Calu3 (cell line): ENCODE measurements around the gene SUSD5. TPM values are rescaled to one million over a fixed set of nuclear protein-coding genes. Genes with fewer than 3 reads are reported as not detected.

Experiments
- BruUV-seq: library from RNA; stranded (reverse); fragments of 400-500 nt; replicated peaks from 2 replicates; lab custom pipeline; 2021; lab: Mats Ljungman, UMichigan
- CTCF ChIA-PET: fragments of 300-600 bp; sonication (Branson Sonifier 250); formaldehyde crosslinking; loops from one replicate; lab custom pipeline; 2022; ENCODE audit warnings: antibody characterized with exemption; lab: Charles Lee
- DNase-seq: peaks from one replicate; pipeline ENCODE4 v3.0.0; 2022
- H3K27ac Mint-ChIP-seq: one replicate; pipeline ENCODE4 v1.8.0; 2022; ENCODE audit warnings: mixed read lengths; ENCODE audit not compliant: unreplicated experiment
- H3K27me3 Mint-ChIP-seq: one replicate; pipeline ENCODE4 v1.8.0; 2022; ENCODE audit warnings: mixed read lengths; ENCODE audit not compliant: unreplicated experiment
- H3K36me3 Mint-ChIP-seq: one replicate; pipeline ENCODE4 v1.8.0; 2022; ENCODE audit warnings: mild to moderate bottlenecking, moderate library complexity, mixed read lengths; ENCODE audit not compliant: insufficient read depth, unreplicated experiment
- H3K4me1 Mint-ChIP-seq: one replicate; pipeline ENCODE4 v1.8.0; 2022; ENCODE audit warnings: mild to moderate bottlenecking, low read depth, mixed read lengths; ENCODE audit not compliant: unreplicated experiment
- H3K4me3 Mint-ChIP-seq: one replicate; pipeline ENCODE4 v1.8.0; 2022; ENCODE audit warnings: mild to moderate bottlenecking, low read depth, moderate library complexity, mixed read lengths; ENCODE audit not compliant: unreplicated experiment
- H3K9me3 Mint-ChIP-seq: one replicate; pipeline ENCODE4 v1.8.0; 2022; ENCODE audit warnings: low read depth, mixed read lengths; ENCODE audit not compliant: unreplicated experiment
- intact Hi-C: fragments of 100-400 bp; cut with micrococcal nuclease; formaldehyde crosslinking; loops from one replicate; pipeline ENCODE4 v1.10.0; 2022; ENCODE audit not compliant: unreplicated experiment
- total RNA-seq: library from RNA; stranded (reverse); gene quantifications from 2 replicates; pipeline ENCODE4 v1.2.3, GENCODE V29; 2022
- TF ChIP-seq, protein P1 (sequence below): fragments of 200-600 bp; IDR thresholded peaks from one replicate; pipeline ENCODE4 v1.8.0; 2022; ENCODE audit warnings: antibody characterized with exemption; ENCODE audit not compliant: unreplicated experiment

SUSD5 gene
- total RNA-seq, 1 experiment from 2014 or later = 0.21 TPM

GRCh38 chr3:33246786-33247185 is 28.2 kb upstream of the SUSD5 start:
- no peak for DNase-seq
- no peaks in the 10 kb centered on the region for H3K4me1 Mint-ChIP-seq
- H3K4me3 Mint-ChIP-seq = no peak overlapping the region
- no peak overlapping the region for H3K27ac Mint-ChIP-seq
- no peaks in the 10 kb centered on the region for H3K27me3 Mint-ChIP-seq
- no peaks in the 10 kb centered on the region for H3K36me3 Mint-ChIP-seq
- no peaks in the 10 kb centered on the region for H3K9me3 Mint-ChIP-seq
- no TSS peak for BruUV-seq
- intact Hi-C loops = no loop called here
- TF ChIP-seq, protein P1, sequence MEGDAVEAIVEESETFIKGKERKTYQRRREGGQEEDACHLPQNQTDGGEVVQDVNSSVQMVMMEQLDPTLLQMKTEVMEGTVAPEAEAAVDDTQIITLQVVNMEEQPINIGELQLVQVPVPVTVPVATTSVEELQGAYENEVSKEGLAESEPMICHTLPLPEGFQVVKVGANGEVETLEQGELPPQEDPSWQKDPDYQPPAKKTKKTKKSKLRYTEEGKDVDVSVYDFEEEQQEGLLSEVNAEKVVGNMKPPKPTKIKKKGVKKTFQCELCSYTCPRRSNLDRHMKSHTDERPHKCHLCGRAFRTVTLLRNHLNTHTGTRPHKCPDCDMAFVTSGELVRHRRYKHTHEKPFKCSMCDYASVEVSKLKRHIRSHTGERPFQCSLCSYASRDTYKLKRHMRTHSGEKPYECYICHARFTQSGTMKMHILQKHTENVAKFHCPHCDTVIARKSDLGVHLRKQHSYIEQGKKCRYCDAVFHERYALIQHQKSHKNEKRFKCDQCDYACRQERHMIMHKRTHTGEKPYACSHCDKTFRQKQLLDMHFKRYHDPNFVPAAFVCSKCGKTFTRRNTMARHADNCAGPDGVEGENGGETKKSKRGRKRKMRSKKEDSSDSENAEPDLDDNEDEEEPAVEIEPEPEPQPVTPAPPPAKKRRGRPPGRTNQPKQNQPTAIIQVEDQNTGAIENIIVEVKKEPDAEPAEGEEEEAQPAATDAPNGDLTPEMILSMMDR = no peak
- CTCF ChIA-PET = no interaction called here

- CTCF ChIA-PET = no interaction called here
- H3K27me3 Mint-ChIP-seq = no peaks in the 10 kb centered on the region
- no peak overlapping the region for H3K4me3 Mint-ChIP-seq
Observed at GRCh38 chr3:33240261-33240660, 21.7 kb upstream of the SUSD5 start.

DNA sequence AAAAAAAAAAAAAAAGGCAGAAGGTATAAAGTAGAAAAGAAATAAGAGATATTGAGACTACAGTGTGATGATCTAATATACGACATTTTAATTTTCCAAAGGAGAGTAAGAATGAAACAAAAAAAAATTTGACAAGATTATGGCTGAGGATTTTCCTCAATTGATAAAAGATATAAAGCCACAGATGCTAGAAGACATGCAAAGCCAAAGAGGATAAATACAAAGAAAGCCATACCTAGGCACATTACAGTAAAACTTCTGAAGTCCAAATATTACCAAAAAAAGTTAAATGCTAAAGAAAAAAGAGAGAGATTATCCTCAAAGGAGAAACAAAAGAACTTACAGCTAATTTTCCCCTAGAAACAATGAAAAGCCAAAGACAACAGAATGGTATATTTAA is 20.3 kb upstream of the SUSD5 start:
- Mint-ChIP-seq H3K36me3 (no peaks in the 10 kb centered on the region), H3K9me3 (no peaks in the 10 kb centered on the region), H3K27ac (no peak overlapping the region), H3K4me1 (no peaks in the 10 kb centered on the region), H3K4me3 (no peak overlapping the region), H3K27me3 (no peaks in the 10 kb centered on the region)
- TF ChIP-seq, protein P1 = no peak
- no peak for DNase-seq
- no TSS peak for BruUV-seq
- CTCF ChIA-PET = no interaction called here
- intact Hi-C loops = no loop called here

More at GRCh38 chr3:33240261-33240660, 21.7 kb upstream of the SUSD5 start:
- BruUV-seq = no TSS peak
- no peak for DNase-seq
- no peaks in the 10 kb centered on the region for H3K36me3 Mint-ChIP-seq
- no peak overlapping the region for H3K27ac Mint-ChIP-seq
- no peaks in the 10 kb centered on the region for H3K9me3 Mint-ChIP-seq
- intact Hi-C loops = no loop called here
- no peaks in the 10 kb centered on the region for H3K4me1 Mint-ChIP-seq
- TF ChIP-seq, protein P1 = no peak

- H3K4me3 Mint-ChIP-seq = no peak overlapping the region
- H3K9me3 Mint-ChIP-seq = no peaks in the 10 kb centered on the region
- intact Hi-C loops = no loop called here
- no peak overlapping the region for H3K27ac Mint-ChIP-seq
- no TSS peak for BruUV-seq
- no peak for DNase-seq
- CTCF ChIA-PET = no interaction called here
- H3K4me1 Mint-ChIP-seq = no peaks in the 10 kb centered on the region
- H3K27me3 Mint-ChIP-seq = no peaks in the 10 kb centered on the region
- TF ChIP-seq, protein P1 = no peak
- H3K36me3 Mint-ChIP-seq = no peaks in the 10 kb centered on the region
Observed at GRCh38 chr3:33237439-33237838, 18.8 kb upstream of the SUSD5 start.

DNA sequence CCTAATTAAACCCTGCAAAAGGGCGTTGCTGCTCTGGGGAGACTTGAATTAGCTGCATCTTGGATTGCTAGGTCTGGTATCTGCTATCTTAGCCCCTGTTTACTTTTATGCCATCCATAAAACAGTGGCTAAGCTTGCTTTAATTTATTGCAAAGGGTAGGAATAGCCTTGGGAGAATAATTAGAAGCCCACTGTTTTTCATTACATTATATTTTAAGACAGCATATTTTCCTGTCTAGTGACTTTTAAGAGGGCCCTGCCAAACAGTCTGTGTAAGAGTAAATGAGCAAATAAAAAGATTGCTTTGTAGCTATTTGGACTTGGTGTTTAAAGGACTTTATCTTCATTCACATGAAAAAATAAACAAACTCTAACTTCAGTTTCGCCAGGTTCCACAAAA is 17.4 kb upstream of the SUSD5 start:
- DNase-seq = no peak
- H3K27ac Mint-ChIP-seq = no peak overlapping the region
- H3K36me3 Mint-ChIP-seq = no peaks in the 10 kb centered on the region
- CTCF ChIA-PET = no interaction called here
- intact Hi-C loops = no loop called here
- BruUV-seq = no TSS peak
- H3K9me3 Mint-ChIP-seq = no peaks in the 10 kb centered on the region
- no peaks in the 10 kb centered on the region for H3K27me3 Mint-ChIP-seq
- H3K4me3 Mint-ChIP-seq = no peak overlapping the region
- TF ChIP-seq, protein P1 = no peak
- H3K4me1 Mint-ChIP-seq = no peaks in the 10 kb centered on the region
